H1 (cell line): ENCODE measurements around the gene SLC4A11. TPM values are rescaled to one million over a fixed set of nuclear protein-coding genes. Genes with fewer than 3 reads are reported as not detected.

Experiments used
- CTCF ChIA-PET: fragments of 300-600 bp; sonication (Branson Sonifier 250); formaldehyde crosslinking; loops from one replicate; lab custom pipeline; 2021; ENCODE audit not compliant: partially characterized antibody; lab: Charles Lee
- POLR2A ChIA-PET: fragments of 300-600 bp; sonication (Branson Sonifier 250); formaldehyde crosslinking; loops from one replicate; lab custom pipeline; 2021; ENCODE audit warnings: inconsistent platforms; ENCODE audit not compliant: partially characterized antibody; lab: Charles Lee
- DNase-seq, 2 experiments: peaks; one replicate each; pipeline versions ENCODE4 v3.0.0 to v3.0.0-alpha.2; 2010 to 2022; ENCODE audit warnings: low spot score in 2 of 2, low read depth in 1 of 2, mixed read lengths in 1 of 2
- FAIRE-seq: peaks from 2 replicates; lab custom pipeline; 2011; peaks lifted over from hg19 to GRCh38; lab: Jason Lieb, UNC
- H2AFZ ChIP-seq: 2 replicates; pipeline ENCODE4 v1.8.1; 2012; ENCODE audit warnings: low read length, inconsistent platforms
- H2AK5ac ChIP-seq: 2 replicates; pipeline ENCODE4 v1.6.1; 2013; ENCODE audit warnings: low read depth, low read length
- H2BK120ac ChIP-seq: replicated peaks from 2 replicates; pipeline ENCODE3; 2013; ENCODE audit warnings: low read depth, low read length, inconsistent platforms
- H2BK12ac ChIP-seq: 2 replicates; pipeline ENCODE4 v1.6.1; 2013; ENCODE audit warnings: low read depth, low read length
- H2BK15ac ChIP-seq: 2 replicates; pipeline ENCODE4 v1.6.1; 2013; ENCODE audit warnings: low read length
- H2BK20ac ChIP-seq: 2 replicates; pipeline ENCODE4 v1.6.1; 2013; ENCODE audit warnings: low read length
- H2BK5ac ChIP-seq: 2 replicates; pipeline ENCODE4 v1.6.1; 2013; ENCODE audit warnings: low read depth, low read length
- H3K14ac ChIP-seq: 2 replicates; pipeline ENCODE4 v1.6.1; 2013; ENCODE audit warnings: inconsistent platforms; ENCODE audit not compliant: insufficient read length
- H3K18ac ChIP-seq: 2 replicates; pipeline ENCODE4 v1.6.1; 2013; ENCODE audit warnings: low read length; ENCODE audit errors: extremely low read depth
- H3K23ac ChIP-seq: 2 replicates; pipeline ENCODE4 v1.6.1; 2013; ENCODE audit warnings: inconsistent platforms; ENCODE audit not compliant: insufficient read length
- H3K23me2 ChIP-seq: 2 replicates; pipeline ENCODE4 v1.6.1; 2013; ENCODE audit warnings: low read depth, low read length
- H3K27ac ChIP-seq: 2 replicates; pipeline ENCODE4 v1.6.1; 2011; ENCODE audit warnings: low read depth, low read length, inconsistent platforms
- H3K27me3 ChIP-seq, 4 experiments: replicated peaks in 1 of 4; 1 replicate in 1 of 4; 2 replicates in 3 of 4; pipeline versions ENCODE4 v1.6.1 to v1.8.1; 2011 to 2013; ENCODE audit warnings: low read length in 3 of 4, mild to moderate bottlenecking in 3 of 4, inconsistent platforms in 2 of 4, mixed read lengths in 2 of 4, moderate library complexity in 1 of 4; ENCODE audit not compliant: control insufficient read depth in 3 of 4, insufficient read depth in 3 of 4; ENCODE audit errors: extremely low read depth in 1 of 4
- H3K36me3 ChIP-seq, 4 experiments: 2 replicates each; pipeline versions ENCODE4 v1.6.1 to v1.8.1; 2011 to 2013; ENCODE audit warnings: mild to moderate bottlenecking in 4 of 4, low read length in 3 of 4, moderate library complexity in 2 of 4, control low read depth in 1 of 4, inconsistent platforms in 1 of 4; ENCODE audit not compliant: insufficient read depth in 4 of 4, control insufficient read depth in 2 of 4
- H3K4ac ChIP-seq: replicated peaks from 2 replicates; pipeline ENCODE3; 2013; ENCODE audit warnings: low read length, low read depth, mixed read lengths, inconsistent platforms; ENCODE audit not compliant: insufficient read length
- H3K4me1 ChIP-seq, 4 experiments: replicated peaks in 1 of 4; 1 replicate in 1 of 4; 2 replicates in 3 of 4; pipeline versions ENCODE4 v1.6.1 to v1.8.1; 2011 to 2013; ENCODE audit warnings: low read length in 3 of 4, inconsistent platforms in 2 of 4, mixed read lengths in 1 of 4; ENCODE audit not compliant: insufficient read depth in 4 of 4, control insufficient read depth in 3 of 4
- H3K4me2 ChIP-seq, 2 experiments: 2 replicates each; pipeline versions ENCODE4 v1.6.1 to v1.8.1; 2011 to 2013; ENCODE audit warnings: low read depth in 2 of 2, low read length in 2 of 2, control low read depth in 1 of 2, inconsistent platforms in 1 of 2, mild to moderate bottlenecking in 1 of 2; ENCODE audit not compliant: insufficient read depth in 1 of 2
- H3K4me3 ChIP-seq, 4 experiments: fragments of 200-600, 300-600 bp in 1 of 4; sonication (generic), shearing (Covaris generic), sonication (Bioruptor Twin) in 1 of 4; 2 replicates each; pipeline versions ENCODE4 v1.5.1 to v1.8.1; 2011 to 2016; ENCODE audit warnings: low read length in 4 of 4, low read depth in 3 of 4, control low read depth in 2 of 4, inconsistent platforms in 2 of 4, mild to moderate bottlenecking in 2 of 4, mixed read lengths in 1 of 4, moderate library complexity in 1 of 4; ENCODE audit not compliant: insufficient read depth in 2 of 4; ENCODE audit errors: extremely low read depth in 1 of 4
- H3K56ac ChIP-seq: replicated peaks from 2 replicates; pipeline ENCODE3; 2013; ENCODE audit warnings: low read depth, mild to moderate bottlenecking, mixed read lengths, low read length, inconsistent platforms; ENCODE audit not compliant: insufficient read length
- H3K79me1 ChIP-seq: 2 replicates; pipeline ENCODE4 v1.6.1; 2013; ENCODE audit warnings: low read depth, low read length, control low read depth
- H3K79me2 ChIP-seq, 2 experiments: 2 replicates each; pipeline versions ENCODE4 v1.6.1 to v1.8.1; 2012 to 2013; ENCODE audit warnings: low read length in 2 of 2, mild to moderate bottlenecking in 2 of 2, inconsistent platforms in 1 of 2; ENCODE audit not compliant: insufficient read depth in 2 of 2, control insufficient read depth in 1 of 2
- H3K9ac ChIP-seq, 4 experiments: replicated peaks in 1 of 4; 1 replicate in 1 of 4; 2 replicates in 3 of 4; pipeline versions ENCODE4 v1.6.1 to v1.8.1; 2011 to 2013; ENCODE audit warnings: low read depth in 3 of 4, low read length in 3 of 4, control low read depth in 2 of 4, mild to moderate bottlenecking in 2 of 4, moderate library complexity in 2 of 4, inconsistent platforms in 1 of 4; ENCODE audit errors: extremely low read depth in 1 of 4
- H3K9me3 ChIP-seq, 2 experiments: 2 replicates each; pipeline versions ENCODE4 v1.6.1 to v1.8.1; 2012 to 2013; ENCODE audit warnings: mild to moderate bottlenecking in 2 of 2, moderate library complexity in 2 of 2, control low read depth in 1 of 2, inconsistent platforms in 1 of 2, low read depth in 1 of 2, low read length in 1 of 2, mixed read lengths in 1 of 2; ENCODE audit not compliant: insufficient read depth in 2 of 2
- H4K20me1 ChIP-seq, 2 experiments: replicated peaks in 1 of 2; 2 replicates each; pipeline versions ENCODE3 to v1.8.1; 2011 to 2013; ENCODE audit warnings: inconsistent platforms in 2 of 2, low read length in 2 of 2, mild to moderate bottlenecking in 1 of 2; ENCODE audit not compliant: insufficient read depth in 2 of 2, control insufficient read depth in 1 of 2
- H4K5ac ChIP-seq: 2 replicates; pipeline ENCODE4 v1.6.1; 2013; ENCODE audit warnings: low read length, low read depth, mixed read lengths, inconsistent platforms; ENCODE audit not compliant: insufficient read length
- H4K8ac ChIP-seq: 2 replicates; pipeline ENCODE4 v1.8.0; 2013; ENCODE audit warnings: mild to moderate bottlenecking, moderate library complexity, low read length, inconsistent platforms; ENCODE audit not compliant: insufficient read depth; ENCODE audit errors: extremely low read depth
- H4K91ac ChIP-seq: replicated peaks from 2 replicates; pipeline ENCODE3; 2013; ENCODE audit warnings: low read length, mixed read lengths, inconsistent platforms; ENCODE audit not compliant: insufficient read length
- CREB1 ChIP-seq: IDR thresholded peaks from 2 replicates; pipeline ENCODE4 v1.6.1; 2012; ENCODE audit warnings: inconsistent platforms
- EGR1 ChIP-seq: IDR thresholded peaks from 2 replicates; pipeline ENCODE4 v1.6.1; 2011; ENCODE audit warnings: low read depth, low read length, borderline replicate concordance
- JUN ChIP-seq: IDR thresholded peaks from 2 replicates; pipeline ENCODE4 v1.6.1; 2011; ENCODE audit warnings: low read depth, mild to moderate bottlenecking, improper control_type of control experiment, low read length
- NANOG ChIP-seq: IDR thresholded peaks from 2 replicates; pipeline ENCODE4 v1.6.1; 2011; ENCODE audit warnings: low read length, low read depth, mild to moderate bottlenecking, inconsistent platforms; ENCODE audit not compliant: insufficient read depth, poor library complexity, severe bottlenecking
- RAD21 ChIP-seq, 2 experiments: IDR thresholded peaks in 1 of 2; conservative IDR thresholded peaks in 1 of 2; 2 replicates each; pipeline ENCODE4 v1.6.1; 2011; ENCODE audit warnings: low read depth in 2 of 2, low read length in 2 of 2, improper control_type of control experiment in 1 of 2, inconsistent platforms in 1 of 2, mild to moderate bottlenecking in 1 of 2, moderate library complexity in 1 of 2
- RNF2 ChIP-seq: fragments of 200-900, 300-1000 bp; sonication (generic); IDR thresholded peaks from 2 replicates; pipeline ENCODE4 v1.7.1; 2016; ENCODE audit warnings: borderline replicate concordance, low read depth, mild to moderate bottlenecking, antibody characterized with exemption, low read length; ENCODE audit not compliant: poor library complexity, severe bottlenecking; ENCODE audit errors: missing control alignments
- SIRT6 ChIP-seq: IDR thresholded peaks from one replicate; pipeline ENCODE4 v1.7.1; 2012; ENCODE audit warnings: low read length, inconsistent platforms
- SRF ChIP-seq: IDR thresholded peaks from 2 replicates; pipeline ENCODE4 v1.6.1; 2011; ENCODE audit warnings: mild to moderate bottlenecking, low read depth, low read length, moderate library complexity
- TAF1 ChIP-seq: IDR thresholded peaks from 2 replicates; pipeline ENCODE4 v1.6.1; 2011; ENCODE audit warnings: mild to moderate bottlenecking, low read depth, low read length
- YY1 ChIP-seq: IDR thresholded peaks from 2 replicates; pipeline ENCODE4 v1.6.1; 2011; ENCODE audit warnings: low read depth, mild to moderate bottlenecking, low read length
- WGBS, 2 experiments: shearing (Covaris generic) in 1 of 2; methylation state at CpG; one replicate each; pipeline versions ENCODE4 v1.1.6 to v1.1.7; 2013 to 2015; ENCODE audit warnings: low lambda C conversion rate in 2 of 2, mixed read lengths in 2 of 2, inconsistent platforms in 1 of 2, low coverage in 1 of 2, missing lambda C conversion rate in 1 of 2; ENCODE audit not compliant: insufficient replicate concordance in 2 of 2, insufficient coverage in 1 of 2, insufficient read length in 1 of 2; ENCODE audit errors: extremely low coverage in 1 of 2, missing lambda C conversion rate in 1 of 2; 5-methylcytosine and 5-hydroxymethylcytosine counted together
- polyA plus RNA-seq, 7 experiments: library from polyadenylated mRNA; depleted of rRNA in 3 of 7; stranded (reverse) in 5 of 7; unstranded in 2 of 7; fragments of >200 nt in 5 of 7; fragments of 200-250 nt in 2 of 7; gene quantifications; 1 replicate in 5 of 7; 2 replicates in 1 of 7; 4 replicates in 1 of 7; pipeline versions ENCODE4 v1.2.1 to v1.2.3, GENCODE V29; 2011 to 2013; ENCODE audit warnings: missing spikeins in 2 of 7, mixed read lengths in 2 of 7
- total RNA-seq: library from RNA; stranded (reverse); fragmentation: NEBNext Ultra II Directional; extraction: Animal tissue kit (Norgen Biotek cat#: 25700); gene quantifications from 2 replicates; pipeline ENCODE4 v1.2.1, GENCODE V29; 2021
- TF ChIP-seq, protein P1 (sequence below): IDR thresholded peaks from 2 replicates; pipeline ENCODE4 v1.6.1; 2012; ENCODE audit warnings: inconsistent platforms
- TF ChIP-seq, protein P2 (sequence below): IDR thresholded peaks from 2 replicates; pipeline ENCODE4 v1.6.1; 2011; ENCODE audit warnings: low read depth, mild to moderate bottlenecking, low read length; ENCODE audit not compliant: insufficient read depth

The SLC4A11 gene
- total and polyA plus RNA-seq, 2 of the 8 experiments (the other 6 are each of a cell fraction or from before 2014, with no cell fraction given) = 11.9 to 32.3 TPM

DNA sequence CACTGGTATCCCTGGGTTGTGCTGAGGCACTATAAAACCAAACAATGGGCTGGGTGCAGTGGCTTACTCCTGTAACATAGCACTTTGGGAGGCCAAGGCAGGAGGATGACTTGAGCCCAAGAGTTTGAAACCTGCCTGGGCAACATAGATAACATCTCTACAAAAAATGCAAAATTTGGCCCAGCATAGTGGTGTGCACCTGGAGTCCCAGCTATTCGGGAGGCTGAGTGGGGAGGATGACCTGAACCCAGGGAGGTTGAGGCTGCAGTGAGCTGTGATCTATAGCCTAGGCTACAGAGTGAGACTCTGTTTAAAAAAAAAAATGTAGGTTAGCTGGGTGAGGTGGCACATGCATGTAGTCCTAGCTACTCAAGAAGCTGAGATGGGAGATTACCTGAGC lies 7.7 kb upstream of the SLC4A11 start:
- H3K4me1 ChIP-seq = peaks cover 0 to 5% (median 1%) of the 10 kb centered on the region in 4 experiments; a peak in 3 of 7 replicates
- TF ChIP-seq EGR1 (no peak), SRF (no peak), RNF2 (no peak), YY1 (no peak), TAF1 (no peak), NANOG (no peak), JUN (no peak), CREB1 (no peak), RAD21 (IDR thresholded peaks at IDR 0.05 in 1 of 2, conservative IDR thresholded peaks at IDR 0.05 in 1 of 2; ENCODE audit: low read depth in 2 of 2, low read length in 2 of 2) (no peak), SIRT6 (no peak)
- TF ChIP-seq, protein P1, sequence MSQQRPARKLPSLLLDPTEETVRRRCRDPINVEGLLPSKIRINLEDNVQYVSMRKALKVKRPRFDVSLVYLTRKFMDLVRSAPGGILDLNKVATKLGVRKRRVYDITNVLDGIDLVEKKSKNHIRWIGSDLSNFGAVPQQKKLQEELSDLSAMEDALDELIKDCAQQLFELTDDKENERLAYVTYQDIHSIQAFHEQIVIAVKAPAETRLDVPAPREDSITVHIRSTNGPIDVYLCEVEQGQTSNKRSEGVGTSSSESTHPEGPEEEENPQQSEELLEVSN = no peak
- TF ChIP-seq, protein P2, sequence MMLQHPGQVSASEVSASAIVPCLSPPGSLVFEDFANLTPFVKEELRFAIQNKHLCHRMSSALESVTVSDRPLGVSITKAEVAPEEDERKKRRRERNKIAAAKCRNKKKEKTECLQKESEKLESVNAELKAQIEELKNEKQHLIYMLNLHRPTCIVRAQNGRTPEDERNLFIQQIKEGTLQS = no peak

More for the DNA sequence above, 7.7 kb upstream of the SLC4A11 start:
- Histone ChIP-seq H3K23ac (no peak overlapping the region), H3K4me3 (no peak overlapping the region), H2BK12ac (no peak overlapping the region), H3K79me1 (no peaks in the 10 kb centered on the region), H3K18ac (no peak overlapping the region), H4K8ac (no peak overlapping the region), H3K27me3 (peaks cover 0 to 24% (median 18%) of the 10 kb centered on the region in 4 experiments; a peak in 6 of 7 replicates), H3K9me3 (no peaks in the 10 kb centered on the region), H4K20me1 (peaks cover 0 to 4% of the 10 kb centered on the region in 2 experiments), H2AK5ac (no peak overlapping the region), H3K36me3 (no peaks in the 10 kb centered on the region), H2BK15ac (no peak overlapping the region), H2BK120ac (no peak overlapping the region), H3K4ac (no peak overlapping the region), H3K4me2 (no peak overlapping the region), H3K9ac (no peak overlapping the region), H3K27ac (no peak overlapping the region), H3K79me2 (no peaks in the 10 kb centered on the region), H3K23me2 (peaks cover 4% of the 10 kb centered on the region; the same call in 1 of the 2 replicates), H4K5ac (no peak overlapping the region), H3K56ac (no peak overlapping the region), H2BK20ac (no peak overlapping the region), H3K14ac (no peak overlapping the region), H2AFZ (no peak overlapping the region), H2BK5ac (no peak overlapping the region), H4K91ac (no peak overlapping the region)
- WGBS, 2 experiments = 91% methylated on average over 1 of the region's 1 CpG; no CpG with 5 or more reads in 1 of the 2 experiments
- CTCF ChIA-PET = interaction anchor here (1.2 to 10.5 kb wide), 5 partner anchors 13 to 68 kb away, joined by 4 to 158 read pairs (median 47); no protein-coding TSS in a partner anchor
- POLR2A ChIA-PET = interaction anchor here (1.2 to 4.0 kb wide), 3 partner anchors 19 to 46 kb away, joined by 3 to 46 read pairs (median 6); no protein-coding TSS in a partner anchor
- DNase-seq (no peak), FAIRE-seq (no peak)
